T-cell (primary cell): ENCODE data around the gene KRTAP16-1. TPM values are rescaled to one million over a fixed set of nuclear protein-coding genes. Genes with fewer than 3 reads are reported as not detected.

Experiments used
- ATAC-seq, 4 experiments: fragments of 200-7000 bp in 3 of 4; fragments of 150-1000 bp in 1 of 4; cut with Tn5 transposase; replicated peaks in 1 of 4; 1 replicate in 3 of 4; 2 replicates in 1 of 4; pipeline ENCODE4 v1.10.0; 2021; ENCODE audit warnings: moderate library complexity in 3 of 4, mild to moderate bottlenecking in 2 of 4, moderate number of reproducible peaks in 1 of 4
- CTCF ChIA-PET, 2 donors: fragments of 300-600 bp; sonication (Branson Sonifier 250); formaldehyde crosslinking; loops; one replicate each; lab custom pipeline; 2022; ENCODE audit warnings: antibody characterized with exemption in 2 of 2; lab: Charles Lee
- POLR2A ChIA-PET, 2 donors: fragments of 300-600 bp; sonication (Branson Sonifier 250); formaldehyde crosslinking; loops; one replicate each; lab custom pipeline; 2022; ENCODE audit warnings: antibody characterized with exemption in 2 of 2; lab: Charles Lee
- DNase-seq, 35 experiments: peaks; one replicate each; pipeline versions ENCODE4 v3.0.0 to v3.0.0-alpha.2; 2013 to 2023
- H3K27ac ChIP-seq: one replicate; pipeline ENCODE4 v1.5.1; 2013; ENCODE audit warnings: low read length
- H3K27me3 ChIP-seq, 2 experiments: replicated peaks in 1 of 2; 1 replicate in 1 of 2; 2 replicates in 1 of 2; pipeline versions ENCODE4 v1.6.1 to v1.7.0; 2013; ENCODE audit warnings: low read length in 1 of 2, mixed read lengths in 1 of 2; ENCODE audit not compliant: control insufficient read depth in 2 of 2, insufficient read depth in 2 of 2; ENCODE audit errors: extremely low read depth in 1 of 2
- H3K36me3 ChIP-seq, 2 donors: 1 replicate in 1 of 2; 2 replicates in 1 of 2; pipeline versions ENCODE4 v1.6.1 to v1.7.0; 2013; ENCODE audit warnings: low read length in 1 of 2; ENCODE audit not compliant: control insufficient read depth in 2 of 2, insufficient read depth in 1 of 2; ENCODE audit errors: extremely low read depth in 1 of 2
- H3K4me1 ChIP-seq, 2 experiments: 1 replicate in 1 of 2; 2 replicates in 1 of 2; pipeline versions ENCODE4 v1.6.1 to v1.7.0; 2013; ENCODE audit warnings: low read length in 2 of 2, mixed read lengths in 1 of 2; ENCODE audit not compliant: insufficient read depth in 2 of 2, control insufficient read depth in 1 of 2; ENCODE audit errors: extremely low read depth in 1 of 2
- H3K4me3 ChIP-seq, 2 donors: 1 replicate in 1 of 2; 2 replicates in 1 of 2; pipeline versions ENCODE4 v1.5.1 to v1.7.0; 2013; ENCODE audit warnings: mild to moderate bottlenecking in 2 of 2, low read length in 1 of 2, moderate library complexity in 1 of 2; ENCODE audit not compliant: control insufficient read depth in 1 of 2; ENCODE audit errors: extremely low read depth in 1 of 2
- H3K9me3 ChIP-seq: 2 replicates; pipeline ENCODE4 v1.7.0; 2013
- H3K27ac Mint-ChIP-seq, 2 donors: one replicate each; pipeline ENCODE4 v1.8.0; 2020 to 2021; ENCODE audit warnings: mild to moderate bottlenecking in 2 of 2, mixed read lengths in 2 of 2
- H3K27me3 Mint-ChIP-seq, 2 donors: one replicate each; pipeline ENCODE4 v1.8.0; 2021 to 2022; ENCODE audit warnings: mixed read lengths in 2 of 2
- H3K36me3 Mint-ChIP-seq: one replicate; pipeline ENCODE4 v1.8.0; 2021; ENCODE audit warnings: mixed read lengths
- H3K4me1 Mint-ChIP-seq, 3 donors: one replicate each; pipeline ENCODE4 v1.8.0; 2020 to 2022; ENCODE audit warnings: mixed read lengths in 3 of 3, mild to moderate bottlenecking in 1 of 3
- H3K4me3 Mint-ChIP-seq, 3 donors: one replicate each; pipeline ENCODE4 v1.8.0; 2020 to 2022; ENCODE audit warnings: mild to moderate bottlenecking in 3 of 3, mixed read lengths in 3 of 3, moderate library complexity in 3 of 3
- H3K9me3 Mint-ChIP-seq, 3 donors: one replicate each; pipeline ENCODE4 v1.8.0; 2020 to 2022; ENCODE audit warnings: mixed read lengths in 3 of 3
- WGBS: methylation state at CpG from one replicate; pipeline ENCODE4 v1.1.5; 2013; ENCODE audit warnings: missing lambda C conversion rate; ENCODE audit not compliant: insufficient coverage; 5-methylcytosine and 5-hydroxymethylcytosine counted together
- total RNA-seq, 35 experiments: library from RNA in 6 of 35; stranded (reverse) in 6 of 35; fragments of 120-200 nt in 1 of 35; gene quantifications; one replicate each; pipeline versions ENCODE4 v1.2.1 to v1.2.4 and lab custom pipeline; 2013 to 2026

The KRTAP16-1 gene
- total RNA-seq, 5 donors from 2014 or later (not counting 1 experiment from before 2014, with no cell fraction given): 0.16 to 1.1 (median 0.45) TPM; not detected in 1

DNA sequence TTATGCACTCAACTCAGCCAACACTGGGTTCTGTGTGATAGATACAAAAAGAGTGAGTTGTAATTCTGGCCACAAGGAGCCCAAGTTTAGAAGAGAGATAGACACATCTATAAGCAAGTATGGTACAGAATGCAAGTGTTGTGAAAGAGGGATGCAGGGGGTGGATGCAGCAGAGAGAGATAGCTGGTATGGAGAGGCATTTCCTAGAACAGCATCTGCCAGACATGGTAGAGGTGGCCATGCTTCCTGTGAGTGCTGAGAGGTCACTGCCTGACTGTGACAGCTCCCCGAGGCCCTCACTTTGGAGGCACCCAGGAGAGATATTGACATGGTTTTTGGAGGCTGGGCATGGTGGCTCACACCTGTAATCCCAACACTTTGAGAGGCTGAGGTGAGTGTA is 2.0 kb upstream of the KRTAP16-1 start:
- DNase-seq (no peak), ATAC-seq (no peak)
- H3K4me1 Mint-ChIP-seq: peaks cover 57 to 63% (median 60%) of the 10 kb centered on the region in 3 donors
- H3K27ac Mint-ChIP-seq: peak overlapping the region; percentile 56 to 86
- peaks cover 0 to 6% (median 0%) of the 10 kb centered on the region in 3 donors for H3K9me3 Mint-ChIP-seq
- ChIA-PET POLR2A (no interaction called here), CTCF (no interaction called here)
- Histone ChIP-seq H3K4me1 (peaks cover 28 to 50% of the 10 kb centered on the region in 2 experiments), H3K36me3 (no peaks in the 10 kb centered on the region), H3K27ac (no peak overlapping the region), H3K27me3 (peaks cover 0 to 7% of the 10 kb centered on the region in 2 experiments), H3K9me3 (no peaks in the 10 kb centered on the region), H3K4me3 (no peak overlapping the region)
- H3K36me3 Mint-ChIP-seq: peaks cover 4% of the 10 kb centered on the region
- H3K27me3 Mint-ChIP-seq: no peaks in the 10 kb centered on the region
- H3K4me3 Mint-ChIP-seq: peak overlapping the region in 1 of 3 donors; percentile 77
- no CpG with 5 or more reads among the region's 1 CpG for WGBS

DNA sequence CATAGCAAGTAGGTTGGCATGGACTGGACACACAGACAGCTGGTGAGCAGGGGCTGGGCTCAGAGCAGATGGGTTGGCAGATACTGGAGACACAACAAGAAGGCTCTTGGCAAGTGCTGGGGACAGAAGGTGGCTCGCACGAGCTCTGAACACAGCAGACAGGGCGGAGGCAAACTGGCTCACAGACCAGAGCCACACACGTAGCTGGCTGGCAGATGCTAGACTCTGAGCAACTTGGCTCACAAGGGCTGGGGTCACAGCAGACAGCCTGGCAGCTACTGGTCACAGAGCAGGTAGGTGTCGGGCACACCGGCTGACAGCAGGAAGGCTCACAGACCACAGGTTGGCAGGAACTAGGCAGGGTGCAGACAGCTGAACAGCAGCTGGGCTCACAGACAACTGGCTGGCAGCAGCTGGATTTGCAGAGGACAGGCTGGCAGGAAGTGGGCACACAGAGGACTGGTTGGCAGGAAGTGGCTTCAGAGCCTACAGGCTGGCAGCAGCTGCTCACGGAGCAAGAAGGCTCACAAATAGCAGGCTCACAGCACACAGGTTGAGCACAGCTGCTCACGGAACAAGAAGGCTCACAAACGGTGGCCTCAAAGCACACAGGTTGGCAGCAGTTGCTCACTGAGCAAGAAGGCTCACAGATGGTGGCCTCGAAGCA is 725 bp downstream of the KRTAP16-1 start:
- ATAC-seq (peak; percentile 85 to 88 (median 86)), DNase-seq (peak; percentile 67 to 97 (median 86))
- peak overlapping the region; percentile 87 for H3K27ac ChIP-seq
- Mint-ChIP-seq H3K27ac (peak overlapping the region; percentile 98), H3K36me3 (peaks cover 4% of the 10 kb centered on the region), H3K27me3 (no peaks in the 10 kb centered on the region), H3K9me3 (peaks cover 0 to 6% (median 0%) of the 10 kb centered on the region in 3 donors), H3K4me1 (peaks cover 61 to 71% (median 64%) of the 10 kb centered on the region in 3 donors), H3K4me3 (peak overlapping the region; percentile 55 to 77 (median 71))
- H3K9me3 ChIP-seq: no peaks in the 10 kb centered on the region
- H3K4me3 ChIP-seq: peak overlapping the region; percentile 30 to 35
- H3K36me3 ChIP-seq: no peaks in the 10 kb centered on the region
- peaks cover 28 to 50% of the 10 kb centered on the region in 2 experiments for H3K4me1 ChIP-seq
- ChIA-PET POLR2A (interaction anchor here (0.5 to 1.6 kb wide), 7 partner anchors 14 to 381 kb away, joined by 3 to 6 read pairs (median 4); no protein-coding TSS in a partner anchor), CTCF (interaction anchor here in 1 of 2 donors (0.6 to 1.7 kb wide), 4 partner anchors 14 to 240 kb away, joined by 3 to 21 read pairs (median 4); partner anchors contain the start of gene KRT33A)
- no peaks in the 10 kb centered on the region for H3K27me3 ChIP-seq
- 2% methylated on average over 10 of the region's 10 CpGs for WGBS

DNA sequence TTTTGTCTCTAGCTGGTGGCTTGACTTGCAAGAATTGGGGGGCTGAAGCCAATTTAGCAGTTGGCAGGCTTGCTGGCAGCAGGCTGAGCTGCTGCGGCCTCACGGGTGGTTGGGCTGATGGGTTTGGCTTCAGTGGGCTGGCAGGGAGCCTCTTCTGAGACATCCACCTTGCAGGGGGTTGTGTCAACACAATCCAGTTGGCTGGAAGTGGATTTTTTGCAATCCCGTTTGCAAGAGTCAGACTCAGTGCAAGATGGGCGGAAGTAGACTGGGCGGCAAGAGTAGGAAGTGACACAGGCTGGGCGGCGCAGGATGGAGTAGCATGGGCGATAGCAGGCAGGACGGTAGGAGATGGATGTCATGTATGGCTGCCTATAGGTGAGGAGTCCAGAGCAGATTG is 1.5 kb downstream of the KRTAP16-1 start:
- Mint-ChIP-seq H3K4me1 (peaks cover 61 to 71% (median 64%) of the 10 kb centered on the region in 3 donors), H3K4me3 (peak overlapping the region; percentile 8 to 77 (median 71))
- DNase-seq: peak in 1 of 35 experiments; percentile 24

DNA sequence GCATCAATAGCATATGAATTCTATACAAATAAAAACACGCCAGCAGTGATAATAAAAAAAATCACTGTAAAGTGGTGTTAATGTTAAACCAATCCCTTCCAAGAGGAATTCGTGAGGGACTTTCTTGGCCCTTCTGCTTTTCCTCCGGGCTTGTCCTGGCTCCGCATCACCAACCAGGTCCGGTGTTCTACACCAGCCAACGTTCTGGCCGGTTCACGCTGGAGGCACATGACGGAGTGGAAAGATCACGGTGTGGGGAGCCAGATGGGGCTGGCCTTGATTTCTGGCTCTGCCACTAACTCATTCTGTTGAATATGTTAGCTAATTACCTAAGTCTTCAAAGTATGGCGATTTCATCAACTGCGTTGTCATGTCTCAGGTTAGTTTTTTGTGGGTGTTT is 5.0 kb downstream of the KRTAP16-1 start:
- H3K4me3 ChIP-seq: no peak overlapping the region
- H3K36me3 ChIP-seq: no peaks in the 10 kb centered on the region
- DNase-seq (no peak), ATAC-seq (no peak)
- H3K27me3 ChIP-seq: no peaks in the 10 kb centered on the region
- ChIA-PET CTCF (no interaction called here), POLR2A (no interaction called here)
- H3K4me1 Mint-ChIP-seq: peaks cover 43 to 53% (median 47%) of the 10 kb centered on the region in 3 donors
- no peak overlapping the region for H3K4me3 Mint-ChIP-seq
- H3K9me3 ChIP-seq: no peaks in the 10 kb centered on the region
- H3K27me3 Mint-ChIP-seq: no peaks in the 10 kb centered on the region
- H3K27ac ChIP-seq: no peak overlapping the region
- peaks cover 17 to 33% of the 10 kb centered on the region in 2 experiments for H3K4me1 ChIP-seq
- no peak overlapping the region for H3K27ac Mint-ChIP-seq
- peaks cover 3% of the 10 kb centered on the region for H3K36me3 Mint-ChIP-seq
- H3K9me3 Mint-ChIP-seq: peaks cover 5 to 9% (median 6%) of the 10 kb centered on the region in 3 donors
- 88% methylated on average over 9 of the region's 12 CpGs for WGBS

More for the DNA sequence above, 1.5 kb downstream of the KRTAP16-1 start:
- no peaks in the 10 kb centered on the region for H3K36me3 ChIP-seq
- no peak overlapping the region for H3K4me3 ChIP-seq
- ChIA-PET POLR2A (interaction anchor here (0.5 to 1.6 kb wide), 5 partner anchors 31 to 381 kb away, joined by 3 to 6 read pairs (median 5); no protein-coding TSS in a partner anchor), CTCF (interaction anchor here in 1 of 2 donors (0.6 to 1.7 kb wide), 2 partner anchors 14 to 43 kb away, joined by 3 to 21 read pairs; partner anchors contain the start of gene KRT33A)
- 93% methylated on average over 9 of the region's 9 CpGs for WGBS
- no peaks in the 10 kb centered on the region for H3K27me3 ChIP-seq
- H3K36me3 Mint-ChIP-seq: peaks cover 4% of the 10 kb centered on the region
- H3K9me3 Mint-ChIP-seq: peaks cover 0 to 6% (median 0%) of the 10 kb centered on the region in 3 donors
- H3K27ac ChIP-seq: peak overlapping the region; percentile 87
- peaks cover 28 to 50% of the 10 kb centered on the region in 2 experiments for H3K4me1 ChIP-seq
- H3K27me3 Mint-ChIP-seq: no peaks in the 10 kb centered on the region
- ATAC-seq: no peak
- H3K9me3 ChIP-seq: no peaks in the 10 kb centered on the region
- peak overlapping the region; percentile 98 for H3K27ac Mint-ChIP-seq

DNA sequence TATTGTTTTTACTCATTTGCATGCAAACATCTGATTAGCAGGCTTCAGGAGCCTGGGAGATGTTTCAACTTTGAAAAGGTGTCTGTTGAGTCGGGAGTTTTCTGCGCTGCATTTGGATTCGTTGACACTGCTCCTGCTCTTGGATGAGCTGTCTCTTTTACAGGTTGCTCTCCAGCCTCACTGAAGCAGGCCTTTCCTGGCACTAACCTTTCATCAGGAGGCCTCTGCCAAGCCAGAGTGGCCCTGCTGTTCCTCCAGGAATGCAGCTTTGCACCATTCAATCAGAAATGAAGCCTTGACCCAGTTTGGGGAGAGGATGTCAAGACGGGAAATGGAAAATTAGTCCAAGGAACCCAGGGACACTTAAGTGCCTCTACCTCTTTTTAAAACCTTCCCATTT is 6.1 kb downstream of the KRTAP16-1 start:
- peaks cover 10 to 22% of the 10 kb centered on the region in 2 experiments for H3K4me1 ChIP-seq
- WGBS: 93% methylated on average over 3 of the region's 4 CpGs
- ChIA-PET POLR2A (no interaction called here), CTCF (no interaction called here)
- H3K36me3 Mint-ChIP-seq: peaks cover 3% of the 10 kb centered on the region
- H3K9me3 ChIP-seq: no peaks in the 10 kb centered on the region
- DNase-seq: no peak
- H3K4me1 Mint-ChIP-seq: peaks cover 32 to 42% (median 36%) of the 10 kb centered on the region in 3 donors
- peaks cover 0 to 7% of the 10 kb centered on the region in 2 experiments for H3K27me3 ChIP-seq
- ATAC-seq: no peak
- no peak overlapping the region for H3K27ac Mint-ChIP-seq
- peaks cover 5 to 9% (median 6%) of the 10 kb centered on the region in 3 donors for H3K9me3 Mint-ChIP-seq
- H3K36me3 ChIP-seq: no peaks in the 10 kb centered on the region
- H3K4me3 ChIP-seq: no peak overlapping the region
- no peaks in the 10 kb centered on the region for H3K27me3 Mint-ChIP-seq
- no peak overlapping the region for H3K27ac ChIP-seq
- no peak overlapping the region for H3K4me3 Mint-ChIP-seq
